ENCODE results near the gene EVL.

Gene EVL

DNA sequence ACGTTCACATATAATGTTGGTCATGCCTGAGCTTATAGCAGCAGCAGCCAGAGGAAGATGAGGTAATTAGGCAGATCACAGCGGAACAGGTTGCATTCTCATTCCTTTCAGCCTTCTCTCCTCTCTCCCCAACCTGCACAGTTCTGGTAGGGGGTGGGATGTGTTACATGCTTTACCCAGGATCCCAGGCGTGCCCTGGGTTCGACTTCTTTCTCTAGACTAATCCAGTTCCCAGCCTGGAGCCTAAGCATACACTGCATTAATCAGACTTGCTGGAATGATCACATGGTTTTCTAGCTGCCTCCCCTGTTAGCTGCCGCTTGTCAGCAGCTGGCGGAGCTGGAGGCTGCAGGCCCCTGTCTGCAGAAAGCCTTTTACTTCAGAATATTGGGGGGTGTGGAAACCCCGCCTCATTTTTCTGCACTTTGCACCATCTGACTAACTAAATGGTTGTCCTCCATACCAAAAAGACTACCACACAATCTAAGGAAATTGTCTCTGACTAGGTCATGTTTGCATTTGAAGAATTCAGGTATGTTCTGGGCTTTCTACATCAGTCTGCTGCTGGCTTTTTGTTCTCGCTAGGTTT is 46.0 kb upstream of the EVL start:
- Histone ChIP-seq H3K4me1 (ENCODE audit: low read length) (peaks cover 17% of the 10 kb centered on the region), H2AFZ (ENCODE audit: low read depth, low read length) (no peak overlapping the region), H3K9ac (ENCODE audit: low read length) (no peak overlapping the region), H3K27ac (ENCODE audit: low read length) (no peak overlapping the region), H3K4me2 (ENCODE audit: low read length) (no peak overlapping the region), H3K27me3 (ENCODE audit: low read depth, low read length) (no peaks in the 10 kb centered on the region), H3K9me3 (ENCODE audit: insufficient read depth, low read length) (no peaks in the 10 kb centered on the region), H3K79me2 (ENCODE audit: low read length) (0 out of 2 replicates have a peak, but pooled peaks cover 4% of the 10 kb centered on the region), H3K4me3 (ENCODE audit: low read length) (no peak overlapping the region), H3K36me3 (replicated peaks; ENCODE audit: low read depth, low read length) (no peaks in the 10 kb centered on the region), H4K20me1 (ENCODE audit: insufficient read depth, low read length) (no peaks in the 10 kb centered on the region)
- TF ChIP-seq EZH2phosphoT487 (IDR thresholded peaks at IDR 0.05; ENCODE audit: low read depth): no peak
- TF ChIP-seq, protein P1, sequence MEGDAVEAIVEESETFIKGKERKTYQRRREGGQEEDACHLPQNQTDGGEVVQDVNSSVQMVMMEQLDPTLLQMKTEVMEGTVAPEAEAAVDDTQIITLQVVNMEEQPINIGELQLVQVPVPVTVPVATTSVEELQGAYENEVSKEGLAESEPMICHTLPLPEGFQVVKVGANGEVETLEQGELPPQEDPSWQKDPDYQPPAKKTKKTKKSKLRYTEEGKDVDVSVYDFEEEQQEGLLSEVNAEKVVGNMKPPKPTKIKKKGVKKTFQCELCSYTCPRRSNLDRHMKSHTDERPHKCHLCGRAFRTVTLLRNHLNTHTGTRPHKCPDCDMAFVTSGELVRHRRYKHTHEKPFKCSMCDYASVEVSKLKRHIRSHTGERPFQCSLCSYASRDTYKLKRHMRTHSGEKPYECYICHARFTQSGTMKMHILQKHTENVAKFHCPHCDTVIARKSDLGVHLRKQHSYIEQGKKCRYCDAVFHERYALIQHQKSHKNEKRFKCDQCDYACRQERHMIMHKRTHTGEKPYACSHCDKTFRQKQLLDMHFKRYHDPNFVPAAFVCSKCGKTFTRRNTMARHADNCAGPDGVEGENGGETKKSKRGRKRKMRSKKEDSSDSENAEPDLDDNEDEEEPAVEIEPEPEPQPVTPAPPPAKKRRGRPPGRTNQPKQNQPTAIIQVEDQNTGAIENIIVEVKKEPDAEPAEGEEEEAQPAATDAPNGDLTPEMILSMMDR (IDR thresholded peaks at IDR 0.05; ENCODE audit: low read depth, low read length): no peak

GRCh38 chr14:100020629-100021028 is 44.6 kb upstream of the EVL start:
- Histone ChIP-seq H4K20me1 (ENCODE audit: insufficient read depth, low read length) (no peaks in the 10 kb centered on the region), H3K4me1 (ENCODE audit: low read length) (peaks cover 10% of the 10 kb centered on the region), H3K36me3 (replicated peaks; ENCODE audit: low read depth, low read length) (no peaks in the 10 kb centered on the region), H3K9me3 (ENCODE audit: insufficient read depth, low read length) (no peaks in the 10 kb centered on the region), H3K4me2 (ENCODE audit: low read length) (no peak overlapping the region), H3K79me2 (ENCODE audit: low read length) (0 out of 2 replicates have a peak, but pooled peaks cover 4% of the 10 kb centered on the region), H3K9ac (ENCODE audit: low read length) (no peak overlapping the region), H3K27ac (ENCODE audit: low read length) (no peak overlapping the region), H3K27me3 (ENCODE audit: low read depth, low read length) (no peaks in the 10 kb centered on the region), H3K4me3 (ENCODE audit: low read length) (no peak overlapping the region), H2AFZ (ENCODE audit: low read depth, low read length) (no peak overlapping the region)
- TF ChIP-seq EZH2phosphoT487 (IDR thresholded peaks at IDR 0.05; ENCODE audit: low read depth): no peak
- TF ChIP-seq, protein P1 (IDR thresholded peaks at IDR 0.05; ENCODE audit: low read depth, low read length): no peak

DNA sequence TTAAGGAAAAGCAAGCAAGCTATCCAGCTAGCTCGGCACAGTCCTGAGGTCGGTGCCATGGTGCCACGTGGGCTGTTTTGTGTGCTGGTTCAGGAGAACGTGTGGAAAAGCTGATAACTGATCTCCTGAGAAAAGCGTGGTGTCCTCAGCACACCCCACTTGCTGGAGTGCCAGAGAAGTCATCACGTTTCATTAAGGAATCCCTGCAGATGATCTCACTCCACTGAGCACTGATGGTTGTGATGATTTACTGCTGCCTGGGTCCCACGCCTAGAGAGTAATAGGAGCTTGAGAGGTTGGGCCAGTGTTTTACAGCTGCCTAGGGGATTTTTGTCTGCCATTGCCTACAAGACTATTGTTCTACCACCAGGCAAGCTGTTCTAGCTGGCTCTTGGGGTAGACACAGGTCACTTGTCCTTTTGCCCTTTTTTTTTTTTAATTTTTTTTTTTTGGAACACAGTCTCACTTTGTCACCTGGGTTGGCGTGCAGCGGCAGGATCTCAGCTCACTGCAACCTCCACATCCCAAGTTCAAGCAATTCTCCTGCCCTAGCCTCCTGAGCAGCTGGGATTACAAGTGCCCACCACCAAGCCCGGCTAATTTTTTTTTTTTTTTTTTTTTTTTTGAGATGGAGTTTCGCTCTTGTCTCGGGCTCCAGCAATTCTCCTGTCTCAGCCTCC is 42.3 kb upstream of the EVL start:
- no peak overlapping the region for H3K27ac ChIP-seq (ENCODE audit: low read length)
- H3K79me2 ChIP-seq (ENCODE audit: low read length): 0 out of 2 replicates have a peak, but pooled peaks cover 4% of the 10 kb centered on the region

DNA sequence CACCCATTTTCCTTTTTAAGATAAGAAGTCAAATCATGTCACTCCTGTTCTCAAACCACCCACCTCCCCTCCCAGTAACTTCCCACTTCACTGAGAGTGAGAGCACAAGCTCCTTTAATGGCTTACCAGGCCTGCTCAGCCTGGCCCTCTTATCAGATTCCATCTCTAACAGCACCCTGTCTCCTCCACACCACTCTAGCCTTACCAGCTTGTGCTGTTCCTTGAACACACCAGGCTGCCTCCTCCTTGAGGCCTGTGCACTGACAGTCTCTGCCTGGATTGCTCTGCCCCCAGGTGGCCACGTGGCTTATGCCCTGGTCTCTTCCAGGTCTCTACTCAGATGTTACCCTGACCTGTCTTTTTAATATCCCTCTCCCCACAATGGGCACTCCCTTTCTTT is 40.1 kb upstream of the EVL start:
- 0 out of 2 replicates have a peak, but pooled peaks cover 4% of the 10 kb centered on the region for H3K79me2 ChIP-seq (ENCODE audit: low read length)
- H3K4me3 ChIP-seq (ENCODE audit: low read length): no peak overlapping the region
- H2AFZ ChIP-seq (ENCODE audit: low read depth, low read length): no peak overlapping the region
- H3K27me3 ChIP-seq (ENCODE audit: low read depth, low read length): no peaks in the 10 kb centered on the region
- H3K4me1 ChIP-seq (ENCODE audit: low read length): peaks cover 8% of the 10 kb centered on the region; the same call in 1 of the 2 replicates
- no peaks in the 10 kb centered on the region for H3K9me3 ChIP-seq (ENCODE audit: insufficient read depth, low read length)
- H4K20me1 ChIP-seq (ENCODE audit: insufficient read depth, low read length): no peaks in the 10 kb centered on the region
- no peak overlapping the region for H3K4me2 ChIP-seq (ENCODE audit: low read length)
- H3K9ac ChIP-seq (ENCODE audit: low read length): no peak overlapping the region
- H3K36me3 ChIP-seq (replicated peaks; ENCODE audit: low read depth, low read length): no peaks in the 10 kb centered on the region
- H3K27ac ChIP-seq (ENCODE audit: low read length): no peak overlapping the region
- no peak for TF ChIP-seq EZH2phosphoT487 (IDR thresholded peaks at IDR 0.05; ENCODE audit: low read depth)
- TF ChIP-seq, protein P1 (IDR thresholded peaks at IDR 0.05; ENCODE audit: low read depth, low read length): peak; percentile 62

More for the DNA sequence above, 42.3 kb upstream of the EVL start:
- TF ChIP-seq, protein P1 (IDR thresholded peaks at IDR 0.05; ENCODE audit: low read depth, low read length): no peak
- no peak for TF ChIP-seq EZH2phosphoT487 (IDR thresholded peaks at IDR 0.05; ENCODE audit: low read depth)
- no peaks in the 10 kb centered on the region for H4K20me1 ChIP-seq (ENCODE audit: insufficient read depth, low read length)
- no peak overlapping the region for H3K4me2 ChIP-seq (ENCODE audit: low read length)
- H3K9me3 ChIP-seq (ENCODE audit: insufficient read depth, low read length): no peaks in the 10 kb centered on the region
- no peaks in the 10 kb centered on the region for H3K36me3 ChIP-seq (replicated peaks; ENCODE audit: low read depth, low read length)
- H3K4me3 ChIP-seq (ENCODE audit: low read length): no peak overlapping the region
- peaks cover 8% of the 10 kb centered on the region; the same call in 1 of the 2 replicates for H3K4me1 ChIP-seq (ENCODE audit: low read length)
- no peaks in the 10 kb centered on the region for H3K27me3 ChIP-seq (ENCODE audit: low read depth, low read length)
- H3K9ac ChIP-seq (ENCODE audit: low read length): no peak overlapping the region
- H2AFZ ChIP-seq (ENCODE audit: low read depth, low read length): no peak overlapping the region
